H1 (cell line): Measurements from ENCODE around the gene HOMER3. TPM values are rescaled to one million over a fixed set of nuclear protein-coding genes. Genes with fewer than 3 reads are reported as not detected.

Source experiments
- EP300 ChIP-seq, 2 experiments: IDR thresholded peaks; 1 replicate in 1 of 2; 2 replicates in 1 of 2; pipeline ENCODE4 v1.6.1; 2011 to 2012; ENCODE audit warnings: low read depth in 2 of 2, low read length in 2 of 2, mild to moderate bottlenecking in 2 of 2, borderline replicate concordance in 1 of 2, inconsistent platforms in 1 of 2, moderate library complexity in 1 of 2
- HDAC2 ChIP-seq, 2 experiments: fragments of 300-600 bp in 1 of 2; sonication (generic) in 1 of 2; IDR thresholded peaks; 2 replicates each; pipeline ENCODE4 v1.6.1; 2011 to 2012; ENCODE audit warnings: low read depth in 2 of 2, low read length in 2 of 2, mild to moderate bottlenecking in 2 of 2, moderate library complexity in 2 of 2, borderline replicate concordance in 1 of 2, inconsistent platforms in 1 of 2
- JUND ChIP-seq: IDR thresholded peaks from 2 replicates; pipeline ENCODE4 v1.6.1; 2011; ENCODE audit warnings: mild to moderate bottlenecking, improper control_type of control experiment, low read length
- TEAD4 ChIP-seq: IDR thresholded peaks from 2 replicates; pipeline ENCODE4 v1.6.1; 2012; ENCODE audit warnings: low read depth, low read length, inconsistent platforms, mixed read lengths
- polyA plus RNA-seq, 7 experiments: library from polyadenylated mRNA; depleted of rRNA in 3 of 7; stranded (reverse) in 5 of 7; unstranded in 2 of 7; fragments of >200 nt in 5 of 7; fragments of 200-250 nt in 2 of 7; gene quantifications; 1 replicate in 5 of 7; 2 replicates in 1 of 7; 4 replicates in 1 of 7; pipeline versions ENCODE4 v1.2.1 to v1.2.3, GENCODE V29; 2011 to 2013; ENCODE audit warnings: missing spikeins in 2 of 7, mixed read lengths in 2 of 7
- total RNA-seq: library from RNA; stranded (reverse); fragmentation: NEBNext Ultra II Directional; extraction: Animal tissue kit (Norgen Biotek cat#: 25700); gene quantifications from 2 replicates; pipeline ENCODE4 v1.2.1, GENCODE V29; 2021
- TF ChIP-seq, protein P1 (sequence below): fragments of 300-600 bp; sonication (generic); IDR thresholded peaks from 2 replicates; pipeline ENCODE4 v1.7.1; 2012; ENCODE audit warnings: low read length, moderate library complexity, mild to moderate bottlenecking, inconsistent platforms; ENCODE audit not compliant: insufficient replicate concordance
- TF ChIP-seq, protein P2 (sequence below), 3 experiments: IDR thresholded peaks; 1 replicate in 2 of 3; 2 replicates in 1 of 3; pipeline versions ENCODE4 v1.5.1 to v1.6.1; 2011; ENCODE audit warnings: low read length in 3 of 3, mild to moderate bottlenecking in 3 of 3, inconsistent platforms in 2 of 3, low read depth in 1 of 3, moderate library complexity in 1 of 3; ENCODE audit not compliant: insufficient read depth in 1 of 3; ENCODE audit errors: control extremely low read depth in 1 of 3

HOMER3 gene
- total and polyA plus RNA-seq, 2 of the 8 experiments (the other 6 are each of a cell fraction or from before 2014, with no cell fraction given) = 28.3 to 41.6 TPM

- TF ChIP-seq, protein P1, sequence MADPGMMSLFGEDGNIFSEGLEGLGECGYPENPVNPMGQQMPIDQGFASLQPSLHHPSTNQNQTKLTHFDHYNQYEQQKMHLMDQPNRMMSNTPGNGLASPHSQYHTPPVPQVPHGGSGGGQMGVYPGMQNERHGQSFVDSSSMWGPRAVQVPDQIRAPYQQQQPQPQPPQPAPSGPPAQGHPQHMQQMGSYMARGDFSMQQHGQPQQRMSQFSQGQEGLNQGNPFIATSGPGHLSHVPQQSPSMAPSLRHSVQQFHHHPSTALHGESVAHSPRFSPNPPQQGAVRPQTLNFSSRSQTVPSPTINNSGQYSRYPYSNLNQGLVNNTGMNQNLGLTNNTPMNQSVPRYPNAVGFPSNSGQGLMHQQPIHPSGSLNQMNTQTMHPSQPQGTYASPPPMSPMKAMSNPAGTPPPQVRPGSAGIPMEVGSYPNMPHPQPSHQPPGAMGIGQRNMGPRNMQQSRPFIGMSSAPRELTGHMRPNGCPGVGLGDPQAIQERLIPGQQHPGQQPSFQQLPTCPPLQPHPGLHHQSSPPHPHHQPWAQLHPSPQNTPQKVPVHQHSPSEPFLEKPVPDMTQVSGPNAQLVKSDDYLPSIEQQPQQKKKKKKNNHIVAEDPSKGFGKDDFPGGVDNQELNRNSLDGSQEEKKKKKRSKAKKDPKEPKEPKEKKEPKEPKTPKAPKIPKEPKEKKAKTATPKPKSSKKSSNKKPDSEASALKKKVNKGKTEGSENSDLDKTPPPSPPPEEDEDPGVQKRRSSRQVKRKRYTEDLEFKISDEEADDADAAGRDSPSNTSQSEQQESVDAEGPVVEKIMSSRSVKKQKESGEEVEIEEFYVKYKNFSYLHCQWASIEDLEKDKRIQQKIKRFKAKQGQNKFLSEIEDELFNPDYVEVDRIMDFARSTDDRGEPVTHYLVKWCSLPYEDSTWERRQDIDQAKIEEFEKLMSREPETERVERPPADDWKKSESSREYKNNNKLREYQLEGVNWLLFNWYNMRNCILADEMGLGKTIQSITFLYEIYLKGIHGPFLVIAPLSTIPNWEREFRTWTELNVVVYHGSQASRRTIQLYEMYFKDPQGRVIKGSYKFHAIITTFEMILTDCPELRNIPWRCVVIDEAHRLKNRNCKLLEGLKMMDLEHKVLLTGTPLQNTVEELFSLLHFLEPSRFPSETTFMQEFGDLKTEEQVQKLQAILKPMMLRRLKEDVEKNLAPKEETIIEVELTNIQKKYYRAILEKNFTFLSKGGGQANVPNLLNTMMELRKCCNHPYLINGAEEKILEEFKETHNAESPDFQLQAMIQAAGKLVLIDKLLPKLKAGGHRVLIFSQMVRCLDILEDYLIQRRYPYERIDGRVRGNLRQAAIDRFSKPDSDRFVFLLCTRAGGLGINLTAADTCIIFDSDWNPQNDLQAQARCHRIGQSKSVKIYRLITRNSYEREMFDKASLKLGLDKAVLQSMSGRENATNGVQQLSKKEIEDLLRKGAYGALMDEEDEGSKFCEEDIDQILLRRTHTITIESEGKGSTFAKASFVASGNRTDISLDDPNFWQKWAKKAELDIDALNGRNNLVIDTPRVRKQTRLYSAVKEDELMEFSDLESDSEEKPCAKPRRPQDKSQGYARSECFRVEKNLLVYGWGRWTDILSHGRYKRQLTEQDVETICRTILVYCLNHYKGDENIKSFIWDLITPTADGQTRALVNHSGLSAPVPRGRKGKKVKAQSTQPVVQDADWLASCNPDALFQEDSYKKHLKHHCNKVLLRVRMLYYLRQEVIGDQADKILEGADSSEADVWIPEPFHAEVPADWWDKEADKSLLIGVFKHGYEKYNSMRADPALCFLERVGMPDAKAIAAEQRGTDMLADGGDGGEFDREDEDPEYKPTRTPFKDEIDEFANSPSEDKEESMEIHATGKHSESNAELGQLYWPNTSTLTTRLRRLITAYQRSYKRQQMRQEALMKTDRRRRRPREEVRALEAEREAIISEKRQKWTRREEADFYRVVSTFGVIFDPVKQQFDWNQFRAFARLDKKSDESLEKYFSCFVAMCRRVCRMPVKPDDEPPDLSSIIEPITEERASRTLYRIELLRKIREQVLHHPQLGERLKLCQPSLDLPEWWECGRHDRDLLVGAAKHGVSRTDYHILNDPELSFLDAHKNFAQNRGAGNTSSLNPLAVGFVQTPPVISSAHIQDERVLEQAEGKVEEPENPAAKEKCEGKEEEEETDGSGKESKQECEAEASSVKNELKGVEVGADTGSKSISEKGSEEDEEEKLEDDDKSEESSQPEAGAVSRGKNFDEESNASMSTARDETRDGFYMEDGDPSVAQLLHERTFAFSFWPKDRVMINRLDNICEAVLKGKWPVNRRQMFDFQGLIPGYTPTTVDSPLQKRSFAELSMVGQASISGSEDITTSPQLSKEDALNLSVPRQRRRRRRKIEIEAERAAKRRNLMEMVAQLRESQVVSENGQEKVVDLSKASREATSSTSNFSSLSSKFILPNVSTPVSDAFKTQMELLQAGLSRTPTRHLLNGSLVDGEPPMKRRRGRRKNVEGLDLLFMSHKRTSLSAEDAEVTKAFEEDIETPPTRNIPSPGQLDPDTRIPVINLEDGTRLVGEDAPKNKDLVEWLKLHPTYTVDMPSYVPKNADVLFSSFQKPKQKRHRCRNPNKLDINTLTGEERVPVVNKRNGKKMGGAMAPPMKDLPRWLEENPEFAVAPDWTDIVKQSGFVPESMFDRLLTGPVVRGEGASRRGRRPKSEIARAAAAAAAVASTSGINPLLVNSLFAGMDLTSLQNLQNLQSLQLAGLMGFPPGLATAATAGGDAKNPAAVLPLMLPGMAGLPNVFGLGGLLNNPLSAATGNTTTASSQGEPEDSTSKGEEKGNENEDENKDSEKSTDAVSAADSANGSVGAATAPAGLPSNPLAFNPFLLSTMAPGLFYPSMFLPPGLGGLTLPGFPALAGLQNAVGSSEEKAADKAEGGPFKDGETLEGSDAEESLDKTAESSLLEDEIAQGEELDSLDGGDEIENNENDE = no peak
- TF ChIP-seq TEAD4 (no peak), HDAC2 (IDR thresholded peaks at IDR 0.05; ENCODE audit: borderline replicate concordance in 1 of 2, low read depth in 2 of 2, low read length in 2 of 2) (no peak), EP300 (IDR thresholded peaks at IDR 0.05; ENCODE audit: borderline replicate concordance in 1 of 2, low read depth in 2 of 2, low read length in 2 of 2) (no peak), JUND (no peak)
- TF ChIP-seq, protein P2, sequence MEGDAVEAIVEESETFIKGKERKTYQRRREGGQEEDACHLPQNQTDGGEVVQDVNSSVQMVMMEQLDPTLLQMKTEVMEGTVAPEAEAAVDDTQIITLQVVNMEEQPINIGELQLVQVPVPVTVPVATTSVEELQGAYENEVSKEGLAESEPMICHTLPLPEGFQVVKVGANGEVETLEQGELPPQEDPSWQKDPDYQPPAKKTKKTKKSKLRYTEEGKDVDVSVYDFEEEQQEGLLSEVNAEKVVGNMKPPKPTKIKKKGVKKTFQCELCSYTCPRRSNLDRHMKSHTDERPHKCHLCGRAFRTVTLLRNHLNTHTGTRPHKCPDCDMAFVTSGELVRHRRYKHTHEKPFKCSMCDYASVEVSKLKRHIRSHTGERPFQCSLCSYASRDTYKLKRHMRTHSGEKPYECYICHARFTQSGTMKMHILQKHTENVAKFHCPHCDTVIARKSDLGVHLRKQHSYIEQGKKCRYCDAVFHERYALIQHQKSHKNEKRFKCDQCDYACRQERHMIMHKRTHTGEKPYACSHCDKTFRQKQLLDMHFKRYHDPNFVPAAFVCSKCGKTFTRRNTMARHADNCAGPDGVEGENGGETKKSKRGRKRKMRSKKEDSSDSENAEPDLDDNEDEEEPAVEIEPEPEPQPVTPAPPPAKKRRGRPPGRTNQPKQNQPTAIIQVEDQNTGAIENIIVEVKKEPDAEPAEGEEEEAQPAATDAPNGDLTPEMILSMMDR (IDR thresholded peaks at IDR 0.05; ENCODE audit: control extremely low read depth in 1 of 3, insufficient read depth in 1 of 3, low read depth in 1 of 3, low read length in 3 of 3) = no peak
Measured at GRCh38 chr19:18948075-18948975, 7.3 kb upstream of the HOMER3 start (continued).
